ENCODE measurements around the gene TGFBR2.

DNA sequence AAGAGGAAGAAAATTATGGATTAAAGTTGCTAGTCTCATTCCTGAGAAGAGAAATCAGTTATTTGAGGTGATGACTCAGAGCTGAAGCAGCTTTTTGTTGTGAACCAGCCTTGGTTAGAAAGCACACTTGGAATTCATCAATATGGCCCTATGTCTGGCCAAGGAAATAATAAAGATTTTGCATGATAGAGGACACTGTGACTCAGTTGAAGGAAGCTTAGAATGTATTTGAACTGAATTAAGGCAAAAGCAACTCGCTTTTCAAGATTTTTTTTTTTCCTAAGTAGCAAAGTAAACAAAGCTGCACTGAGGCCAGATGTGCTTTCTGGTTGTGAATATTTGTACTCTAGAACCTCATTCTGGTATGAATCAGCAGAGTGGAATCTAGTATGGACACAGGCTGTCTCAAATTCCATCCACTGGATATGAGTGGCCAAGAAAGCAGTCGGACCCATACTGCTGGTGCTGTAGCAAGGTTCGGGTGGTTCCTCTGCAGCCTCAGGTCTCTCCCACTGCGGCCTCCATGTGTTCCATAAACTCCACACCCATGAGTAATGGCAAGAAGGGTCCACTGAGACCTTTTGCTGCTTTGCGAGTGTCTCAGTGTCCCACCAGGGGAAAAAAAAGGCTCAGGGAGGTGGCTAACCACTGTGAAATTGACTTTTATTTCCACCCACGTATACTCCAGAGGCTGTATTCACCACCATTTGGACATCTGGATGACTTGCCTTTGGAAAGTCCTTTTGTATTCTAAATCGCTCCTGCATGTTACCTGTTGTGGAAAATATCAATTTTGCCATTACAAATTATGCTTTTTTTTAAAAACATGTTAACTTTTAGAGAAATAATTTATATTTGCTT is 53.1 kb downstream of the TGFBR2 start:
- TF ChIP-seq, protein P1, sequence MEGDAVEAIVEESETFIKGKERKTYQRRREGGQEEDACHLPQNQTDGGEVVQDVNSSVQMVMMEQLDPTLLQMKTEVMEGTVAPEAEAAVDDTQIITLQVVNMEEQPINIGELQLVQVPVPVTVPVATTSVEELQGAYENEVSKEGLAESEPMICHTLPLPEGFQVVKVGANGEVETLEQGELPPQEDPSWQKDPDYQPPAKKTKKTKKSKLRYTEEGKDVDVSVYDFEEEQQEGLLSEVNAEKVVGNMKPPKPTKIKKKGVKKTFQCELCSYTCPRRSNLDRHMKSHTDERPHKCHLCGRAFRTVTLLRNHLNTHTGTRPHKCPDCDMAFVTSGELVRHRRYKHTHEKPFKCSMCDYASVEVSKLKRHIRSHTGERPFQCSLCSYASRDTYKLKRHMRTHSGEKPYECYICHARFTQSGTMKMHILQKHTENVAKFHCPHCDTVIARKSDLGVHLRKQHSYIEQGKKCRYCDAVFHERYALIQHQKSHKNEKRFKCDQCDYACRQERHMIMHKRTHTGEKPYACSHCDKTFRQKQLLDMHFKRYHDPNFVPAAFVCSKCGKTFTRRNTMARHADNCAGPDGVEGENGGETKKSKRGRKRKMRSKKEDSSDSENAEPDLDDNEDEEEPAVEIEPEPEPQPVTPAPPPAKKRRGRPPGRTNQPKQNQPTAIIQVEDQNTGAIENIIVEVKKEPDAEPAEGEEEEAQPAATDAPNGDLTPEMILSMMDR (conservative IDR thresholded peaks at IDR 0.05; ENCODE audit: low read length) = no peak
- no peak for TF ChIP-seq EZH2phosphoT487 (IDR thresholded peaks at IDR 0.05; ENCODE audit: borderline replicate concordance)
